T-helper 22 cell (primary cell): ENCODE results near the gene SEMA5A.

Source experiments
- DNase-seq: peaks from one replicate; pipeline ENCODE4 v3.0.0-alpha.2; 2020; ENCODE audit warnings: low read depth

SEMA5A gene

GRCh38 chr5:9324348-9325077, 221.4 kb downstream of the SEMA5A start:
- no peak for DNase-seq

- no peak for DNase-seq
These were observed 225.2 kb downstream of the SEMA5A start for GRCh38 chr5:9320652-9321051.

GRCh38 chr5:9318031-9318430, 227.8 kb downstream of the SEMA5A start:
- DNase-seq = no peak

GRCh38 chr5:9316733-9317132, 229.1 kb downstream of the SEMA5A start:
- DNase-seq = no peak

GRCh38 chr5:9316041-9316440, 229.8 kb downstream of the SEMA5A start:
- no peak for DNase-seq

- no peak for DNase-seq
These were observed 231.3 kb downstream of the SEMA5A start for GRCh38 chr5:9314558-9314957.

GRCh38 chr5:9313751-9314150, 232.1 kb downstream of the SEMA5A start:
- DNase-seq = no peak

- no peak for DNase-seq
These were observed 238.7 kb downstream of the SEMA5A start for GRCh38 chr5:9307150-9307549.

DNA sequence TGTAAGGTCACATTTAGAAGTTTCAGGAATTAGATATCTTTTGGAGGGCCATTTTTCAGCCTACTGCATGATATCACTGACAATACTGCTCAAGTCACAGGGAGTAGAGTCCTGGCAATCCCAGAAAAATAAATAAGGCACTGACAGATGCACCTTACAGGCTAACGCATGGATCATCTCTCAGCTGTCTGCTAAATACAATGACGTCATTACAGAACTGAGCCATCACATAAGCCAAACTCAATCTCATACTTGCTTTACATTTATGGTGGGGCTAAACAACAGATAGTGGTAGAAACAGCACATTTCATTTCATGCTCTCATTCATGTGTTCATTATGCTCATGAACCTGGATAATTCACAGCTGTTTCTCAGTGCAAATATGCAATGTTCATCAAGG, 243.7 kb downstream of the SEMA5A start:
- no peak for DNase-seq

DNA sequence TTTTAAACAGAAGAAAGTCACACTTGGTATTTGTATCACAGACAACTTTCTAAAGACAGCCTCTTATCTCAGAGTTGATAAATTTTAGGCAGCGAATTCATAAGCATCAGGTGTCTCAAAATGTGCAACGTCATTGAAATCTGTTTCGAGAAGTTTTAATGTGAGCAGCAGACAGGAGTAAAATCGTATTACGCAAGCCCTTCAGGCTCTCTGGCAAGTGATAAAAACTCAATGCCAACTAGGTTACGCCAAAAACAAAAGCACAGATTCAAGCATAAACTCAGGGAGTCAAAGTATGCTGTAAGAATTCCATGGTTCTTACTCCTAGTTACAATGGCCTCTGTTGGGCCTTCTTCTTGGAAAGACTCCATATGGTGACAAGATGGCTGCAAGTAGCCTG, 244.7 kb downstream of the SEMA5A start:
- no peak for DNase-seq

DNA sequence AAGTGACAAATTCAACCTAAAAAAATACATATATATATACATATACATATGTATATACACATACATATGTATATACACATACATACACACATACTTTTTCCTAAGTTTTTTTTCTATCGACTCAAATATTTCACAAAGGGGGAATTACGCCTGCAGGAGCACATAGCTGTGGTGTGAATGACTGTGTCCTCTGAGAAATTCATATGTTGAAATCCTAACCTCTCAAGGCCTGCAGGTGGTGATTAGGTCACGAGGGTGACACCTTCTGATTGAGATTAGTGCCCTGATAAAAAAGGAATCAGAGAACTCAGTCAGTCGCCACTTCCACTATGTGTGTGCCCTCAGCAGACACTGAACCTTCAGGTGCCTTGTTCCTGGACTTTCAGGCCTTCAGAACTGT, 248.7 kb downstream of the SEMA5A start:
- DNase-seq = no peak

DNA sequence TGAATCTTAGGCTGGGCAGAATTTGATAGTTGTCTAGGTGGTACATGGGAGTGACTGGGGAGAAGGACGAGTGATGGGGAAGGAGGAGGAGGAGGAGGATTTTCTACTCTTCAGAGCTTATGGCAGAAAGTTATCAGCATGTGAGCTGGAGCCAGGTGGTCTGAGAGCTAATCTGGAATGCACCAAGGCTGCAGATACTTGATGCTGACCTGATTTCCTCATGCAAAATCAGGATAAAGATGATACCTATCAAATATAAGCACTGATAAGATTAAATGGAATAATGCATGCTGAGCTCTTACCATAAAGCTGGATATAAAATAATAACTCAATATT, 250.4 kb downstream of the SEMA5A start:
- DNase-seq = no peak

DNA sequence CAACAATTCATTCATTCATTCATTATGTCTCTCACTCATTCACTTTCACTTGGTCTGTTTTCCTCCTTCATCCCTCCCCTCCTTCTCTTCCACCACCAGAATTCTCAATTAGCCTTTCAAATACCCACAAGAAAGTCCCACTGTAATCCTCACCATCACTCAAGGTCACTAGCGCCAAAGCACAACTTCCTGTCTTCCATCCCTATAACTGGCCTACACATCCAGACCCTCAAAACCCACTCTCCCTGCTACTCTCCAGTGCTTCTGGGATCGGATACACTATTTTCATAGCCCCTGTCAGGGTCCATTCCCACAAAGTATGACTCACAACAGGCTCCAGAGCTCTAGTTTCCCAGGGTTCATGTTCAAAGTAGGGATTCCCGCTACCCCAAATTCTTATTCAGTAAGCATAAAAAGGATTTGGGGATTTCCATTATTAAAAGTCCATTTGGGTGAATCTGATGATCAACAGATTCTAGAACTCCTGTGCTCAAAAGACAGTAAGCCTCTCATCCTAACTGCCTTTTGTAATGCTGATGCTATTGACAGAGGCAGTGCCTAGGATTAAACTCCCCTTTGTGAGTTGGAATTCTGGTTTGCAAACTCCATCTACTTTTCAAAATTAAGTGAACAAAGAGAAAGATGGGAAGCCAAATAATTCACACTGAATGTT, 250.9 kb downstream of the SEMA5A start:
- no peak for DNase-seq

DNA sequence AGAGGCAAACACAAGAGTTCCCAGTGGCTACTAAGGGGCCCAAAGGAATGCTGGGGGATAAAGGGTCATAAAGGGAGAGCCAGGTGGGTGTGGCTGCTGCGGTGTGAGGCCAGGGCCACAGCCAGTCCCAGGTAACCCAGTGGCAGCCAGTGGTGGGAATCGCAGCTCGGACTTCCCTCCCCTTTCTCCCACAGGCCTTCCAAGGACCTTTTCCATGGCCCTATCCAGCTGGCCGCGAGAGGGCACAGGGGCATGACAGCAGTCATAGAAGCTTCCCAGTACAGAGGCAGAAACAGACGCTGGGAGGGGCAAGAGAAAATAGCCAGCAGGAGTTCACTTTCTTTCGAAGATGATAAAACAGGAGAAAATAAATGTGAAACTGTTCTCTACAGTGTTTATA, 257.6 kb downstream of the SEMA5A start:
- no peak for DNase-seq

GRCh38 chr5:9284781-9285307, 261.0 kb downstream of the SEMA5A start:
- DNase-seq = no peak

GRCh38 chr5:9284272-9284671, 261.6 kb downstream of the SEMA5A start:
- no peak for DNase-seq

DNA sequence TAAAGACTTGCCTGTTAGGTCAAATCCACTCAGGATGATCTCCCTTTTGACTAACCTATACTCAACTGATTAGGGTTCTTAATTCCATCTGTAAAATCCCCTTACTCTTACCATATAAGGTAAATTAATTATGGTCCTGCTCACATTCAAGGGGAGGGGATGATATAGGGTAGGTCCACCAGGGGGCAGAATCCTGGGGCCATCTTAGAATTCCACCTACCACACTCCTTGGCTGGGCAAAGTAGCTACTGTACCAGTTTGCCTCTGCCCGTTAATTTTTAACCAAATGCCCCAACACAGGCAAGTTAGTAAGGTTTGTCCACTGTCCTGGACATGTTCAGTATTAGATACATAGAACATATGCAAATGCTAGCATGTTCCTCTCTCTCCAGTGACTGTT, 262.4 kb downstream of the SEMA5A start:
- no peak for DNase-seq

DNA sequence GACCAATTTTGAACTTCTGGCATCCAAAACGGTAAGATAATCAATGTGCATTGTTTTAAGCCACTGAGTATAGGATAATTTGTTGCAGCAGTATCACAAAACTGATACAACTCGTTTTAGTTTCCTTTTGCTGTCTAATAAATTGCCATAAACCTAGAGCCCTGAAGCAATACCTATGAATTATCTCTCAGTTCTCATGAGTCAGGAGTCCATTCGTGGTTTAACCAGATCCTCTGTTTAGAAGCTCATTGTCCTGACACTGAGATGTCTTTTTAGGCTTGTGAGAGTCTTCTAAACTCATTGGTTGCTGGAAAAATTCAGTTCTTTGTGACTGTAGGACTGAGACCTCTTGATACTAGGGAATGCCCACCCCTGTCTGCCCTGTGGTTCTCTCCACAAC, 262.9 kb downstream of the SEMA5A start:
- DNase-seq = no peak

- DNase-seq = no peak
These were observed 263.7 kb downstream of the SEMA5A start for GRCh38 chr5:9282211-9282610.

GRCh38 chr5:9279774-9280173, 266.1 kb downstream of the SEMA5A start:
- no peak for DNase-seq

- no peak for DNase-seq
These were observed 266.8 kb downstream of the SEMA5A start for GRCh38 chr5:9278921-9279603.

- DNase-seq = no peak
These were observed 276.9 kb downstream of the SEMA5A start for GRCh38 chr5:9269014-9269413.

DNA sequence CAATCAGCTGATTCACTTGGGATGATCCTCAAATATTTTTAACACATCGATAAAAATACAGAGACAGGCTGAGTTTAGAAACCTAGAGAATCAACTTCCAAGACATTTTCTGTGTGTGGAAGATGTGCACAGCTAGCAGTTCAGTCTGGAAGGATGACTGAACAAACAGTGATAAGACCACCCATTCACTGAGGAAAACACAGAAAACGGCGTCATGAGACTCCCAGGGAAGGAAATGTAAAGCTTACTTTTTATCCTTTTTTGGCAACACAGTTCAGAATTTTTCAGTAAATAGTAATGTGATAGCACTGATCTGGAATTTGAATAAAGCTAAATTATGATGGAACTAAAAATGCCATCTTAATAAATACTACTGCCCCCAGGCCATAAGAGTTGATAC, 277.6 kb downstream of the SEMA5A start:
- no peak for DNase-seq
